ENCODE results near the gene EBF3.

- TF ChIP-seq POLR2A (IDR thresholded peaks at IDR 0.05; ENCODE audit: low read depth, low read length) = no peak
- TF ChIP-seq CTCF (IDR thresholded peaks at IDR 0.05; ENCODE audit: extremely low read depth in 1 of 2, insufficient read depth in 1 of 2, low read depth in 1 of 2, low read length in 2 of 2) = no peak
- TF ChIP-seq POLR2AphosphoS5 (IDR thresholded peaks at IDR 0.05; ENCODE audit: insufficient read depth, low read depth, low read length) = no peak
- no peak for TF ChIP-seq EZH2 (IDR thresholded peaks at IDR 0.05; ENCODE audit: borderline replicate concordance, low read depth, low read length, severe bottlenecking)
These were observed 154.2 kb downstream of the EBF3 start for GRCh38 chr10:129809841-129810240.
